ENCODE results near the gene PPP1R14D.

Gene PPP1R14D

DNA sequence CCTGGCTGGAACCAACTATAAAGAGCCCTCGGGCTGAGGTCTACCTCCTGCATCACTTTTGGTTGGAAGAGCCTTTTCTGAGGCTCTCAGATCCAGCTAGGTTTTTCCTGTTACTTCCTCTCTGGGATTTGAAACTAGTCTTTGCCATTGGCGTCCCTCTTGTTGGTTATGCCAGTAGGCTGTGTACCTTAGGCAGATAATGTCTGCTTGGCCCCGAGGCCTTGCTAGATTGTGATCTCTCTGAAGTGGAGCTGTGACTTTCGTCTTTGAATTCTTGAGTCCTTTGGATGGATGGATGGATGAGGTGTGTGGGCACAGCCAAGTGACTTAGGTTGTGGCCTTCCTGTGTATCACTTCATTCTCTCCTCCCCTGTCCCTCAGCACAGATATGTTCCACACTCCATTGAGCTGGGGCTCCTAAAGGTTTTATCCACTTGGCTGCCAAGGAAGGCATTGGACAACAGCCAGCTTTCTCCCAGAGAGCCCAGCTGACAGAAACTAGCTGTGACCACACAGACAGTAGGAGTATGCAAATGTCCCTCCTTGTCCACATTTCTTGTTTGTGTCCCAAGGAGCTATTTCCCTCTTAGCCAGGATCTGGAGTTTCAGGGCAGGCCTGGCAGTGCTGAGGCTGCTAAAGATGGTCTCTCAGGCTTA is 13.3 kb downstream of the PPP1R14D start:
- DNase-seq, result peak; percentile 19 to 55 (median 53)

- no peak for DNase-seq
These were observed 15.6 kb downstream of the PPP1R14D start for GRCh38 chr15:40812721-40813425.

DNA sequence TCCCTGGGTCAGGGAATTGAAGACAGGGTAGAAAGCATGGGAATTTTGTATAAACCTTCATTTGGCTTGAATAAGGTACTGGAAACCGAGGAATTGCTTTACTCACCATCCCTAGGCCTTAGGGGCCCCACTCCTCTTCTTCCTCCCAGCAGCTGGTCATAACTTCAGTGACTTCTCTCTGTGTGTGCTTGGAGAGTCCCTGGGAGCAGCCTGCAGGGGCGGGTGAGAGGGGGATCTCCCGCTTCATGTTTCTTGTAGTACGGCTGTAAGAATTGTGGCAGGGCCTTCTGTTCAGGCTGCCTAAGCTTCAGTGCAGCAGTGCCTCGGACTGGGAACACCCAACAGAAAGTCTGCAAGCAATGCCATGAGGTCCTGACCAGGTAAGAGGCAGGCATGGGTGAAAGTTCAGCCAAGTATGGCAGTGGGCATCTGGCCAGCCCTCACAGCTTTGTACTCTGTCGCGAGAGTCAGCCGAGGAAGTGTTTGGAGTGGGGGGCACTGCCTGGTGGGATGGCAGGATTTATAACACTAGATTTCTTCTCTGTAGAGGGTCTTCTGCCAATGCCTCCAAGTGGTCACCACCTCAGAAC is 19.6 kb downstream of the PPP1R14D start:
- DNase-seq, result peak; percentile 45 to 57 (median 51)

DNA sequence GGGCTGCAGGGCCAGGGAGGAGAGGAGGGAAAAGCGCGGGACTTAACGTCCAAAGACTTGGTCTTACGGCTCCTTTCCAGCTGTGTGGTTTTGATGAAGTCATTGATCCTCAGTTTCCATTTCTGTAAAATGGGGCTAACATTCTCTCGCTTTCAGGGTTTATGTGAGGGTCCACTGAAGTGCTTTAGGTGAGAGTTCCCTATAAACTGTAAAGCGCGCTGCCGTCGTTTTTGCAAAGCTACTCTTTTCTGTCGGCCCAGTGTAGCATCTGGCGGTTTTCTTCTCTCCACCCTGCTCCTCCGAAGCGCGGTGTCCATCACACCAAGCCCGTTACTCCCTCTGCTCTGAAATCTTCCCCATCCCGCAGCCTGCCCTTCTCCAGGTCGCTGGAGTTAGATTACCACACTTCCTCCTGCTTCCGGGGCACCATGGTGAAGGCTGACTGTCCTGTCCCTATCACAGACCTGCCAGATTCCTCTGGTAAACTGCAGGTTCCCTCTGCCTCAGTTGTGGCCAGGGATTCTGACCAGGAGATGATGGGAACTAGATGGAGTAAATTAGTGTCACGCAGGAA is 20.5 kb downstream of the PPP1R14D start:
- peak in 1 of 3 donors; percentile 29 for DNase-seq

DNA sequence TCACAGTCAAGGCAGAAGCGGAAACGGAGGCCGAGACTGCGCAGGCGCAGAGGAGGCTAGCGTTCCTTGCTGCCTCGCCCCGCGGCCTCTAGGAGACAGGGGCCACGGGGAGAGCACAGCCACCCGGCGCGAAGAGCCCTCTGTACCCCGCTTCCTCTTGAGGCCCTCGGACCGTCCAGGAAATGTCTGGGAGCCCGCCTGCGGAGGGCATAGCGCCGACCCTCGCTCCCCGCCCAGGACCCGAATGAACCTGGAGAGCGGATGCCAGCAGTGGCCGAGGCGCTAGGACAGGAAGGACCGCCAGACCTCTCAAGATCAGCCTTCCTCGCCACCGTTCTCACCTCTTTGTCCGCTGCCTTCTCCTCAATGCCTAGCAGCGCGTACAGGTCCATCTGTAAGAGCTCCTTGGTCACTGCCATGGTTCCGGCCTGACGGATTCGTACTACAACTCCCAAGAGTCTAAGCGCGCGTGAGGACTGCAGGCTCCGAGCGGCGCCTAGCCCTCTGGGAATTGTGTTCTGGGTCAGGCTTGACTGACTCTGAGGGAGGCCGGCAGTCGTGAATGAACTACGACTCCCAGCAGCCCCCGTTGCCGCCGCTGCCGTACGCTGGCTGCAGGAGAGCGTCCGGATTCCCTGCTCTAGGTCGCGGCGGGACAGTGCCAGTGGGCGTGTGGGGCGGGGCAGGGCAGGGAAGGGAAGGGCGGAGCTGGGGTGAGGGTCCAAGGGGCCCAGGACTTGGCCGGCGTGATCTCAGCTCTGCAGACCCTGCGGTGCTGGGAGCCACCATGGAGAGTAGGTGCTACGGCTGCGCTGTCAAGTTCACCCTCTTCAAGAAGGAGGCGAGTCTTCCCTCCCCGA is 21.2 kb downstream of the PPP1R14D start, which contains the start of the genes DNAJC17 and ZFYVE19:
Gene DNAJC17, minus strand, starts transcription at position 446 of the 860 bp plus-strand sequence. Its CDS starts 27 bp downstream, at position 419.
Gene ZFYVE19, plus strand, starts transcription at position 62 of the 860 bp plus-strand sequence. Its CDS starts 501 bp downstream, at position 563.
- DNase-seq, result peak; percentile 98 to 99 (median 99)

DNA sequence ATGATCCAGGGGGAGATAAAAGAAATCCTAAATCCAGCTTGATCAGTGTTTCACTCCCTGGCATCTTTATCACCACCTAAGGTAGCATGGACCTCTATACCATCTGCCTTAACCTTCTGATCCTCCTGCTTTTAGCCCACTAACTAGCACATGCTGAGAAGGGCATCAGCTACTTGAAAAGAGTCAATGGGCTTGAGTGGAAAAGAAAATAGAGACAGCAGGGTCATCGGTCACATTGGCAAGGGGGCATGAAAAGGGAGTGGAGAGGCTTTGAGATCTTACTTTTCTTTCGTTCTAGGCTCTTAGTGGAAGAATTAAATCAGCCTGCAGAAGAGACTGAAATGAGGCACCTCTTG is 21.9 kb downstream of the PPP1R14D start:
- DNase-seq, result no peak

GRCh38 chr15:40803688-40804087 is 24.8 kb downstream of the PPP1R14D start:
- no peak for DNase-seq

DNA sequence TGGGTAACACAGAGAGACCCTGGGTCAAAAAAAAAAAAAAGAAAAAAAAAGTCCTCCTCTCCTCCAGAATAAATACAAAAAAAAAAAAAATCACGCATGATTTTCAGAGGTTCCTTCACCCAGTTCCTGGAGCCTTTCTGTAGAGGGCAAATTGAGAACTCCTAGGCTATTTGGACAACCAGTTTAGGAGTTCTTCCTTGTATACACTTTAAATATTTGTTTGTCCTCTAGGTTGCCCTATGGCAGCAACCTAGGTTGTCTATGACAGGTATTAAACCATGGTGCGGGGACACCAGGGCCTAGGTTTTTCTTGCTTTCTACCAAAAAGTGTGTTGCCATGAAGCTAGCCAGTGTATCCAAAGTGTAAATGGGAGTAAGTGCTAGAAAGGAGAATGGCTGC is 25.4 kb downstream of the PPP1R14D start:
- DNase-seq, result no peak

GRCh38 chr15:40799523-40799922 is 29.0 kb downstream of the PPP1R14D start:
- no peak for DNase-seq

GRCh38 chr15:40796512-40796911 is 32.0 kb downstream of the PPP1R14D start:
- peak; percentile 31 to 44 (median 31) for DNase-seq

DNA sequence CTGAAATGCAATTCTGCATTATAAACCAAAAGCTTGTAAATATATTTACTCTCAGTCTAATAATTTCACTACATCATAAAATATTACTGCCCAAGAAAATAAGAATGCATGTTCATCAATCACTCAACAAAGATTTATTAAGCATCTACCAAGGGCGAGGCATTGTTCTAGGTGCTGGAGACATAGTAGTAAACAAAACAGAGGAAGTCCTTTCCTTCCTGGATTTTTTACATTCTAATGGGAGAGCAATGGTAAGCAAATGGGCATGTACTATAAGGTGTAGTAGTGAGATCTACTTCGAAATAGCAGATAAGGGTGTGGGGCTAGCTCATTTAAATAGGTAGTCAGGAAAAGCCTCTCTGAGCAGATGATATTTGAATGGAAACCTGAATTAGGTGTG is 32.5 kb downstream of the PPP1R14D start:
- no peak for DNase-seq

DNA sequence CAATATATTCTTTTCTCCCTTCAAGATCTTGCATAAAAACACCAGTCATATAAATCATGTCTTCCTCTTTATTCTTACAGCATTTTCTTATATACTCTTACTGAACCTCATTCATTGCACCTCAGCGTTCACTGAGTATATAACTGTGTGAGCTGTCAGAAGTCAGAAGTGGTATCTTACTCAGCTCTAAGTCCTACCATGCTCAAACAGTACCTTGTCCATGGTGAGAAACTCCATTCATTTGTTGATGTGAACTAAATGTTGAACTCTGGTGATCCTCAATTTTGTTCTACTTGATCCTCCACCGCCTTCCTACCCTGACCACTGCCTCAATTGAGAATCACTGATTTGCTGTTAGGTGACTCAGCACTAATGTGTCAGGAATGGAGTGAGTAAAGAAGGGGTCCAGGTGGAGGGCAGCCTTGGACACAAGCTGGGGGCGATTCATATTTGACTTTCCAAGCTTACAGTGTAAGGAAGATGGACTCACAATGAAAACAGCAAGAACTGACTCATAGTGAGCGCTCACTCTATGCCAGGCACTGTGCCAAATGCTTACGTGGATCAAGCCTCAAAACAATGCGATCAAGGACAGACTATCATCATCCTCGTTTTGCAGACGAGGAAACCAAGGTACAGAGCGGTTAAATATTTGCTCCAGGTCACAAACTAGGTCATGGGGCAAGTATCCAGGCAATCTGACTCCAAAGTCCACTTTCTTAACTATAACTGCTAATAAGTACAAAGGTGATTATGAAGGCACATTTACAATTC is 35.1 kb downstream of the PPP1R14D start:
- peak; percentile 67 to 79 (median 68) for DNase-seq

DNA sequence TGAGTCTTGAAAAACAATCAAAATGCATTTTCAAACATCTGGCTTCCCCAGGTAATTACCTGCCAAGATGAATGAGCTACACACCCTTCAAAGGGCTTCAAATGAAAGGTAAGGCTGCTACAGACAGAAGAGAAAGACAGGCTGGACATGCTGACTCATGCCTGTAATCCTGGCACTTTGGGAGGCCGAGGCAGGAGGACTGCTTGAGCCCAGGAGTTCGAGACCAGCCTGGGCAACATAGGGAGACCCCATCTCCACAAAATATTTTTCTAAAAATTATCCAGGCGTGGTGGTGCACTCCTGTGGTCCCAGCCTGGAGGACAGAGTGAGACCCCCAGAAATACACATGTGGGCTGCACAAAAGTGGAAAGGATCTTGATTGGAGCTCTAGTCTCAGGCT is 36.1 kb downstream of the PPP1R14D start:
- DNase-seq, result no peak

DNA sequence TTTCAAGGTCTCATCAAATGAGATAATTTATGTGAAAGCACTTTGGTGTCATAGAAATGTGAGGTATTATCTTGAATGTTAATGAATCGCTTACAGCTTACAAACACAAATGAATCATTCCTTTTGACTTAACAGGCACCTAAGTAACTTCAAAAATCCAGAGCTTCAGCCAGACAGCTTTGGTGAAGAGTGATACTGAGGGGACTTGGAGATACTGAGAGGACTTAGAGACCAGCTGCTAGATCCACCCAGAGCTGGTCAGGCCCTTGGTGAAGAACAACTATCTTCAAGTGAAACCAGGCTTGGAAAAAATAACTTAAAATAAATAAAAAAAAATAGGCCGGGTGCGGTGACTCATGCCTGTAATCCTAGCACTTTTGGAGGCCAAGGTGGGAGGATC is 37.8 kb downstream of the PPP1R14D start:
- no peak for DNase-seq

DNA sequence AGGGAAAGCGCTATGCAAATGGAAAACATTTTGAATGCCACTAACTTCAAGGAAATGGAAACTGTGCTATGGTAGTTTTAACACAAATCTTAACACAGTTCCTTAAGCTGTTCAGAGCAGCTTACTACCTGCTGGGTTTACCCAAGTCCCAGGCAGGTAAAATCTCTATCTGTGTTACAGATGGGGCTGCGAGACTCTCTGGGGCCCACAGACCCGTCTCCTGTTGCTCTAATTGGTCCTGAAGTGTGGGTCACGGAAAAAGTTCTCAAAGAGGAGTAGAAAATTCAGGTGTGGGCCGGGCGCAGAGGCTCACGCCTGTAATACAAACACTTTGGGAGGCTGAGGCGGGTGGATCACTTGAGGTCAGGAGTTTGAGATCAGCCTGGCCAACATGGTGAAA is 38.5 kb downstream of the PPP1R14D start:
- DNase-seq, result no peak

DNA sequence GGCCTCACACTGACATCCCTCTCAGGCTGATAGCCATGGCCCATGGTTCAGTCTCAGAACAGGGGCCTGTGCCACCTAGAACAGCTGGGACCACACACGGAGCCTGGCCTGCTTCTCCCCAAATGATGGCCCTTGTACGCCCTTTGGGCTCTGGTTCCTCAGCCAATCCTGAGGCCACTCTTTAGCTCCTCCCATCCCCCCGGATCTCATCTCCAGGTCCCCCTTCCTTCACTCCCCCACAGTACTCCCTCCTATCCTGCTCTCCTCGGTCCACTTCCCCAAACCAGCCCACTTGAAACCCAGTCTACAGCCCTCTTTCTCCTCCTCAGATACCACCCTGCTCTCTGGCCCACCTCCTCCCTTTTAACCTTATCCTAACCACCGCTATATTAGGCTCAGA is 39.4 kb downstream of the PPP1R14D start:
- DNase-seq, result no peak

DNA sequence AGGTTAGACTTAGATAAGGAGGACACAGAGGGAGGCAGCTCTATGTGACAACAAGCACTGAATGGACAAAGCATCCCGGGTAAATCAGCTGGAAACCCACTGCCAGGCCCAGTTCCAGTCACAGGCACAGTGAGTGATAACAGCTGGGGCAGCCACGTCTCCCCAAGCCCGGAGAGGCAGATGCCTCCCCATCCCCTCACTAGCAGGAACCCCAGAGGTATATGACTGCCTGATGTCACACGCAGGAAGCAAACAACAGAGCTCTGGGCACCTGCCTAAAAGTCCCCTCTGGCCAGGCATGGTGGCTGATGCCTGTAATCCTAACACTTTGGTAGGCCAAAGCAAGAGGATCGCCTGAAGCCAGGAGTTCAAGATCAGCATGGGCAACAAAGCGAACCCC is 40.5 kb downstream of the PPP1R14D start:
- DNase-seq, result no peak

GRCh38 chr15:40787344-40787841 is 41.1 kb downstream of the PPP1R14D start:
- peak in 1 of 3 donors; percentile 50 for DNase-seq

GRCh38 chr15:40785814-40786213 is 42.7 kb downstream of the PPP1R14D start:
- no peak for DNase-seq

- no peak for DNase-seq
These were observed 43.3 kb downstream of the PPP1R14D start for GRCh38 chr15:40785164-40785563.

GRCh38 chr15:40782609-40783227 is 45.8 kb downstream of the PPP1R14D start:
- DNase-seq, result peak; percentile 64 to 78 (median 66)
